Measurements from ENCODE around the gene WDFY3. TPM values are rescaled to one million over a fixed set of nuclear protein-coding genes. Genes with fewer than 3 reads are reported as not detected.

Gene WDFY3
- total and polyA plus RNA-seq, 12 donors: 9.5 to 284 (median 85.0) TPM

GRCh38 chr4:84738622-84739021 lies 227.9 kb downstream of the WDFY3 start:
- peaks cover 0 to 80% of the 10 kb centered on the region in 2 donors for H3K36me3 ChIP-seq (replicated peaks in 1 of 2)
- H3K4me3 ChIP-seq: no peak overlapping the region
- H3K4me1 ChIP-seq (replicated peaks in 1 of 2): no peaks in the 10 kb centered on the region
- no peaks in the 10 kb centered on the region for H3K9me3 ChIP-seq (replicated peaks in 1 of 3)
- intact Hi-C loops (cut with DNase I): no loop called here
- no peak overlapping the region for H3K27ac ChIP-seq
- TF ChIP-seq POLR2A (IDR thresholded peaks at IDR 0.05) (no peak), CTCF (IDR thresholded peaks at IDR 0.05) (no peak)
- H3K27me3 ChIP-seq: no peaks in the 10 kb centered on the region
- no peak for DNase-seq

- H3K9me3 ChIP-seq (replicated peaks in 1 of 3): no peaks in the 10 kb centered on the region
- peaks cover 0 to 78% of the 10 kb centered on the region in 2 donors for H3K36me3 ChIP-seq (replicated peaks in 1 of 2)
- DNase-seq: no peak
- intact Hi-C loops (cut with DNase I): no loop called here
- H3K4me1 ChIP-seq (replicated peaks in 1 of 2): no peaks in the 10 kb centered on the region
- TF ChIP-seq POLR2A (IDR thresholded peaks at IDR 0.05) (no peak), CTCF (IDR thresholded peaks at IDR 0.05) (no peak)
- no peak overlapping the region for H3K27ac ChIP-seq
- H3K4me3 ChIP-seq: no peak overlapping the region
- H3K27me3 ChIP-seq: no peaks in the 10 kb centered on the region
- 83 to 89% (median 86%) methylated on average over 3 of the region's 3 CpGs for WGBS, 4 donors
These were observed 228.8 kb downstream of the WDFY3 start for GRCh38 chr4:84737656-84738055.

GRCh38 chr4:84734037-84734436 lies 232.5 kb downstream of the WDFY3 start:
- H3K36me3 ChIP-seq (replicated peaks in 1 of 2): peaks cover 0 to 64% of the 10 kb centered on the region in 2 donors

DNA sequence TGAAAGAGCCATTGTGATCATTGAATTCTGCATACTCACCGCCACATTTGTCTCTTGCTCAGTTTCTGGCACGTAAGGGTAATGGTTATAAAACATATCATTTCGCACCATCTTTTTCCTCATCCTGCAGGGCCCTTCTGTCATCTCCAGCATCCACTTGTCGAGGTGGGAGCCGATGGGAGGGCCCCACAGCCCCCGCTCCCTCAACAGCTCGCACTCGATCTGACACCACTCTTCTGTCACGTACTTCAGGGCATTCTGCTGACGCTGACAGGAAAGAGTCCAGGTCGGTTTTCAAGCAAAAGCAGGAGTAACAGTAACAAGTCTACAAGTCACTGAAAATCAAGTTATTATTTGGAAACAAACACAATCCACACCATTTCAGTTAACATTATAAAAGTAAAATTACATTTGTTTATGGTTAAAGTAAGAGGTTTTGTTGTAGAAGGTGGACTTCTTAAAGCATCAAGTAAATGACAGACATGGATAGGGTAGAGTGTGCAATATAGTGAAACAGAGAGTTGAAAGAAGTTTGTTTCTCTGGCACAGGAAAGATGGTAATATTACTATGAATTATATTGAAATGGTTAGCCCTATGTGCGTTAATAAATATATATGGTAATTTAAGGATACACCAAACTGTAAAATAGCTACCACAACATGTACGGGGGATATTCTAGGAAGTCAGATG lies 233.0 kb downstream of the WDFY3 start:
- peaks cover 0 to 59% of the 10 kb centered on the region in 2 donors for H3K36me3 ChIP-seq (replicated peaks in 1 of 2)
- intact Hi-C loops (cut with DNase I): no loop called here
- no peaks in the 10 kb centered on the region for H3K4me1 ChIP-seq (replicated peaks in 1 of 2)
- no peaks in the 10 kb centered on the region for H3K27me3 ChIP-seq
- H3K27ac ChIP-seq: no peak overlapping the region
- no peak for TF ChIP-seq POLR2A (IDR thresholded peaks at IDR 0.05)
- TF ChIP-seq CTCF (IDR thresholded peaks at IDR 0.05): no peak
- no peaks in the 10 kb centered on the region for H3K9me3 ChIP-seq (replicated peaks in 1 of 3)
- no peak for DNase-seq
- no peak overlapping the region for H3K4me3 ChIP-seq
- 93 to 95% (median 94%) methylated on average over 13 of the region's 13 CpGs for WGBS, 4 donors

More at GRCh38 chr4:84734037-84734436, 232.5 kb downstream of the WDFY3 start:
- no peak for TF ChIP-seq POLR2A (IDR thresholded peaks at IDR 0.05)
- no peak for TF ChIP-seq CTCF (IDR thresholded peaks at IDR 0.05)
- H3K4me1 ChIP-seq (replicated peaks in 1 of 2): no peaks in the 10 kb centered on the region
- DNase-seq: no peak
- no peaks in the 10 kb centered on the region for H3K9me3 ChIP-seq (replicated peaks in 1 of 3)
- H3K4me3 ChIP-seq: no peak overlapping the region
- intact Hi-C loops (cut with DNase I): no loop called here
- H3K27ac ChIP-seq: no peak overlapping the region
- no peaks in the 10 kb centered on the region for H3K27me3 ChIP-seq
